ENCODE measurements around the gene CD2BP2. TPM values are rescaled to one million over a fixed set of nuclear protein-coding genes. Genes with fewer than 3 reads are reported as not detected.
"Not testable (repeated sequence)": the region's sequence is repeated elsewhere in the genome, so short reads cannot be mapped to it uniquely, and the experiment has no call there.

The CD2BP2 gene
- 42.7 TPM for polyA plus RNA-seq

DNA sequence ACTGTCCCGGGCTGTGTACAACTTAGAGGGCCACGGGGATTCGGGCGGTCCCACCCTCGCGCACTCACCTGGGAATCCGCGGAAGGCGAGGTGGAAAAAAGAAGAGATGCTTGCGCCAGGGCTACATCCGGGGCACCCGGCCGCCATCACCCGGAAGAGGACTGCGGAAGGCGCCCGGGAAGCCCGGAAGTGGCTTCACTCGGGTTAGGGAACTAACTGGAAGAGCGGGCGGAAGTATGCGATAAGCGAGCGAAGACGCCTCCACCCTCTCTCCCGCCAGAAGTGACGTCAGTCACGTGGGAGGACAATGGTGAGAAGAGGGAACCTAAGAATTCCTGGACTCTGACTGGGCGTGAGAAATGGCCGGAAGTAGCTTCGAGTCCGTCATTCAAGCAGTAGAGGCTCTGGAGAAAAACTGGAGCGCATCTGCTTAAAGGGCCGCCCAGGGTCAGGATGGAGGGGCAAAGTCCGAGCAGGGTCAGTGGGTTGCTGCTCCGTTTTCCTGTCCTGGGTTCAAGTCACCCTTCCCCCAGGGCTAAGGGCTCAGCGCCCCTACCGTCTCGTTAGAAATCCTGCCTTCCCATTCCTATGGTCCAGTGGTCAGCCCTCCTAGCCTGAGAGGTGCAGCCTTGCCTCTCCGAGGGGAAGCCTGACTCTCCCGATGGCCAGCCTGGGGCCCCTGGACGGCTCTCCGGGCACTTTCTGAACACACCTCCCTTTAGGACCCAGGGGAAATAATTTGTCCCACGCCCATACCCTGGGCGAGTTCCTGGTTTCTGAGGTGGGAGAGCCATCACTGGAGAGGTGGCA lies at the start of gene CD2BP2:
TSS of gene CD2BP2 (minus strand) at position 165 of the 810 bp plus-strand sequence. CDS start 627 bp downstream, outside the sequence.
- H3K4me3 Mint-ChIP-seq, result peak within 1 kb of the TSS; percentile 94 to 99 (median 98)
- H3K27me3 Mint-ChIP-seq, result no peaks in the 10 kb centered on the region
- no peaks in the 10 kb centered on the region for H3K9me3 Mint-ChIP-seq
- peaks cover 8% of the 10 kb centered on the region for H3K36me3 Mint-ChIP-seq
- peaks cover 22 to 24% (median 23%) of the 10 kb centered on the region in 3 donors for H3K4me1 Mint-ChIP-seq
- H3K27ac Mint-ChIP-seq, result peak within 1 kb of the TSS; percentile 92 to 99 (median 97)

DNA sequence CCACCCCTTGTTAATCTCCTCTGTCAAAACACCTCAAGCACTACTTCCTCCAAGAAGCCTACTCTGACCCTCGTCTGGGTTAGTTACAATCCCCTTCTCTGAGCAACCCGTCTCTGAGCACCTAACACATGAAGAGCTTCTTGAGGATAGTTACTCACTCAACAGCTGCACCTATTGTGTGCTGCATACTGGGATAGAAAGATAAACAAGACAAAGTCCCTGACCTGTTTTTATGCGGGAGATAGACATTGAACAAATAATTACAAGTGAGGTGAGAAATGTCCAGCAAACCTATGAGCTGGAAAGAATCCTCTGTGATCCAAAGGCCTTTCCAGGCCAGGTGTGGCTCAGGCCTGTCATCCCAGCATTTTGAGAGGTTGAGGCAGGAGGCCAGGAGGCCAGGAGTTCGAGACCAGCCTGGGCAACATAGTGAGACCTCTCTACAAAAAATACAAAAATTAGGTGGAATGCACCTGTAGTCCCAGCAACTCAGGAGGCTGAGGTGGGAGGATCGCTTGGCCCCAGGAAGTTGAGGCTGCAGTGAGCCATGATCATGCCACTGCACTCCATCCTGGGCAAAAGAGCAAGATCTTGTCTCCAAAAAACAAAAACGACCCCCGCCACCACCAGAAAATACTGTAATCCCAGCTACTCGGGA lies 46.8 kb upstream of the CD2BP2 start:
- Mint-ChIP-seq H3K36me3 (peaks cover 7% of the 10 kb centered on the region), H3K9me3 (no peaks in the 10 kb centered on the region), H3K27me3 (peaks cover 8% of the 10 kb centered on the region), H3K4me3 (peak overlapping the region; percentile 25 to 95 (median 84)), H3K27ac (peak overlapping the region in 1 of 3 donors; percentile 53), H3K4me1 (peaks cover 10 to 16% (median 11%) of the 10 kb centered on the region in 3 donors)

DNA sequence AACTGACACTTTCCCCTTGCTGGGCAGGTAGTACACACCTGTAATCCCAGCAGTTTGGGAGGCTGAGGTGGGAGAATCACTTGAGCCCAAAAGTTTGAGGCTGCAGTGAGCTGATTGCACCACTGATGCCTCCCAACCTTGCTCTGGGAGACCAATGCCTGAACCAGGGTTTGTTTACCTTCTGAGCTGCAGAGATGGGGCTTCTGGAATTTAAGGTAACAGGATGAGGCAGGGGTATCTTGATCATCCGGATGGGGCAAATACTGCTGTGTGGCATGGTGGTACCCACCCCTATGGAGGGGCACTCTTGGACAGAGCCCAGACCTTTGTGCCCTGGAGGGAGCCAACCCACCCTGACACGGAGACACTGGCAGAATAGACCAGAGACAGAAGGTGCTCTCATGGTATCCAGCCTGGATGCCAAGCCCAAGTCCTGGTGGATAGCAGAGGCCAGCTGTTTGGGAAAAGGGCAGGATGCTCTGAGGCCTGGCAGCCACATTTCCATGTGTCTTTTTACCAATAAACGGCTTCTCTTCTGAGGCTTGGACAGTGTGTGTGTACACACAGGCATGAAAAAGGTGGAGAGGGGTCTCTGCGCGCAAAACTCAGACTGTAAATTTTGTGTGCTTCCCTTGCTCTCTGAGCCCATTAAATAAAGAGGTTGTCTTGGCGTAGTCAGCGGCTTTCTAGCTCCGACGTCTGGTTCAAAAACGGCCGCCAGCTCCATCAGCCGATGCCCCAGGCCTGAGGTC lies 44.5 kb upstream of the CD2BP2 start:
- Mint-ChIP-seq H3K4me3 (peak overlapping the region; percentile 86 to 95 (median 92)), H3K27me3 (peaks cover 8% of the 10 kb centered on the region), H3K27ac (peak overlapping the region in 2 of 3 donors; percentile 47 to 83), H3K4me1 (peaks cover 16 to 21% (median 18%) of the 10 kb centered on the region in 3 donors), H3K9me3 (no peaks in the 10 kb centered on the region), H3K36me3 (peaks cover 4% of the 10 kb centered on the region)

DNA sequence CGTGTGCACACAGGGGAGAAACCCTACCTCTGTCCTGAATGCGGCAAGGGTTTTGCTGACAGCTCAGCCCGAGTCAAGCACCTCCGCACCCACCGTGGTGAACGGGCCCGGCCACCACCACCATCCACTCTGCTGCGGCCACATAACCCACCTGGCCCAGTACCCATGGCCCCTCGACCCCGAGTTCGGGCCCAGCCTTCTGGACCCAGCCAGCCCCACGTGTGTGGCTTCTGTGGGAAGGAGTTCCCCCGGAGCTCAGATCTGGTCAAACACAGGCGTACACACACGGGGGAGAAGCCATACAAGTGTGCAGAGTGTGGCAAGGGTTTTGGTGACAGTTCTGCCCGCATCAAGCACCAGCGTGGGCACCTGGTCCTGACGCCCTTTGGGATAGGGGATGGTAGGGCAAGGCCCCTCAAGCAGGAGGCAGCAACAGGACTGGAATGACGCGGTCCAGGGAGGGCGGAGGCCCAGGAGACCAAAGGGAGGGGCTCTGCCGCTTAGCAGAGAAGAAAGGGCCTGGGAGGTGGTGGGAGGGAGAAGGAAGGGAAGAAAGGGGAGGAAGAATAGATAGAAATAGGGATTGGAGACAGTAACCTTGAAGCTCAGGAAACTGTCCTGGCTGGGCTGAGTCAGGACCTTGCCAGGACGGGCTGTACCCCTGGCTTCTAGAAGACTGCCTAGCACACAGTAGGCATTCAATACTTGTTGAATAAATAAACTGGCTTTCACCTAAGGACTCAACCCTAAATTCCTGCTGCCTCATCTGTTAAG lies 43.7 kb upstream of the CD2BP2 start:
- Mint-ChIP-seq H3K4me1 (peaks cover 16 to 22% (median 18%) of the 10 kb centered on the region in 3 donors), H3K36me3 (peaks cover 4% of the 10 kb centered on the region), H3K9me3 (no peaks in the 10 kb centered on the region), H3K4me3 (peak overlapping the region in 3 of 4 donors; percentile 66 to 95 (median 72)), H3K27me3 (peaks cover 8% of the 10 kb centered on the region), H3K27ac (no peak overlapping the region)

DNA sequence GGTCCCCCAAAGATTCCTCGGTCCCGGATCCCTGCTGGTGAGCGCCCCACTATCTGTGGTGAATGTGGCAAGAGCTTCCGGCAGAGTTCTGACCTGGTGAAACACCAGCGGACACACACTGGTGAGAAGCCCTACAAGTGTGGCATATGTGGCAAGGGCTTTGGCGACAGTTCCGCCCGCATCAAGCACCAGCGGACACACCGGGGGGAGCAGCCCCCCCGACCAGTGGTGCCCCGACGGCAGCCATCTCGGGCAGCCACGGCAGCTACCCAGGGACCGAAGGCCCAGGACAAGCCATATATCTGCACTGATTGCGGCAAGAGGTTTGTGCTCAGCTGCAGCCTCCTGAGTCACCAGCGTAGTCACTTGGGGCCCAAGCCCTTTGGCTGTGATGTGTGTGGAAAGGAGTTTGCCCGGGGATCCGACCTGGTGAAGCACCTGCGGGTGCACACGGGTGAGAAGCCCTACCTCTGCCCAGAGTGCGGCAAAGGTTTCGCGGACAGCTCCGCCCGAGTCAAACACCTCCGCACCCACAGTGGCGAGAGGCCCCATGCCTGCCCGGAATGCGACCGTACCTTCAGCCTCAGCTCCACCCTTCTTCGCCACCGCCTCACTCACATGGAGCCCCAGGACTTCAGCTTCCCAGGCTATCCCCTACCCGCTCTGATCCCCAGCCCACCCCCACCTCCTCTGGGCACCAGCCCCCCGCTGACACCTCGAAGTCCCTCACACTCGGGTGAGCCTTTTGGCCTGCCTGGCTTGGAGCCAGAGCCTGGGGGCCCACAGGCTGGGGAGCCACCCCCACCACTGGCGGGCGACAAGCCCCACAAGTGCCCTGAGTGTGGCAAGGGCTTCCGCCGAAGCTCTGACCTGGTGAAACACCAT lies 42.9 kb upstream of the CD2BP2 start:
- no peak overlapping the region for H3K27ac Mint-ChIP-seq
- peaks cover 13 to 22% (median 18%) of the 10 kb centered on the region in 3 donors for H3K4me1 Mint-ChIP-seq
- peak overlapping the region in 2 of 4 donors; percentile 26 to 72 for H3K4me3 Mint-ChIP-seq
- H3K27me3 Mint-ChIP-seq, result peaks cover 6% of the 10 kb centered on the region
- H3K36me3 Mint-ChIP-seq, result peaks cover 4% of the 10 kb centered on the region
- H3K9me3 Mint-ChIP-seq, result no peaks in the 10 kb centered on the region

DNA sequence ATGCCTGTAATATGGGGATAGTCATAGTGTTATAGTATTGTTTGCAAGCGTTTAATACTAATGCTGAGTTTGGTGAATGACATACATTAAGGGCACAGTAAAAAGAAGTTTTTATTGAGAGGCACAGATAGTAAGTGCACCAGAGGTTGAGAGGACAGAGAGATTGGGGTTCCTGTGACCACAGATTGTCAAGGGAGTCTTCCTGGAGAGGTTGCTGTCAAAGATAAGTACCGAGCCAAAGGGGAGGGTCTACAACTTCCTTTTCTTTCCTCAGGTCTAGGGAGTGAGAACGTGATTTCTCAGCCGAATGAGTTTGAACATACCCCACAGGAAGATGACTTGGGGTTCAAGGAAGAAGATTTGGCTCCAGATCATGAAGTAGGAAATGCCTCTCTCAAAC lies 41.9 kb upstream of the CD2BP2 start:
- no peaks in the 10 kb centered on the region for H3K9me3 Mint-ChIP-seq
- peak overlapping the region; percentile 21 to 69 (median 56) for H3K4me3 Mint-ChIP-seq
- H3K27ac Mint-ChIP-seq, result peak overlapping the region in 1 of 3 donors; percentile 68
- H3K36me3 Mint-ChIP-seq, result peaks cover 2% of the 10 kb centered on the region
- peaks cover 6% of the 10 kb centered on the region for H3K27me3 Mint-ChIP-seq
- peaks cover 13 to 22% (median 18%) of the 10 kb centered on the region in 3 donors for H3K4me1 Mint-ChIP-seq

DNA sequence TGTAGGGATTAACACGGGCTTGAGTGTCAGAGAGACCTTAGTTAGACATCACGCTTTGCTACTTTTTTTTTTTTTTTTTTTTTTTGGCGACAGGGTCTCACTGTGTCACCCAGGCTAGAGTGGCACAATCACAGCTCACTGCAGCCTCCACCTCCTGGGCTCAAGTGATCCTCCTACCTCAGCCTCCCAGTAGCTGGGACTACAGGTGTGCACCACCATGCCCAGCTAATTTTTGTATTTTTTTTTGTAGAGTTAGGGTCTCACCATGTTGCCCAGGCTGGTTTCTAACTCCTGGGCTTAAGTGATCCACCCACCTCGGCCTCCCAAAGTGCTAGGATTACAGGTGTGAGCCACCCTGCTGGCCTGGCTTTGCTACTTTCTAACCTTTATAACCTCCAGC lies 41.5 kb upstream of the CD2BP2 start:
- not testable (repeated sequence) for H3K9me3 Mint-ChIP-seq, H3K36me3 Mint-ChIP-seq, H3K27me3 Mint-ChIP-seq
- peak overlapping the region; percentile 21 to 97 (median 93) for H3K4me3 Mint-ChIP-seq
- peak overlapping the region in 1 of 3 donors; percentile 68 for H3K27ac Mint-ChIP-seq
- H3K4me1 Mint-ChIP-seq, result peaks cover 13 to 20% (median 15%) of the 10 kb centered on the region in 3 donors

DNA sequence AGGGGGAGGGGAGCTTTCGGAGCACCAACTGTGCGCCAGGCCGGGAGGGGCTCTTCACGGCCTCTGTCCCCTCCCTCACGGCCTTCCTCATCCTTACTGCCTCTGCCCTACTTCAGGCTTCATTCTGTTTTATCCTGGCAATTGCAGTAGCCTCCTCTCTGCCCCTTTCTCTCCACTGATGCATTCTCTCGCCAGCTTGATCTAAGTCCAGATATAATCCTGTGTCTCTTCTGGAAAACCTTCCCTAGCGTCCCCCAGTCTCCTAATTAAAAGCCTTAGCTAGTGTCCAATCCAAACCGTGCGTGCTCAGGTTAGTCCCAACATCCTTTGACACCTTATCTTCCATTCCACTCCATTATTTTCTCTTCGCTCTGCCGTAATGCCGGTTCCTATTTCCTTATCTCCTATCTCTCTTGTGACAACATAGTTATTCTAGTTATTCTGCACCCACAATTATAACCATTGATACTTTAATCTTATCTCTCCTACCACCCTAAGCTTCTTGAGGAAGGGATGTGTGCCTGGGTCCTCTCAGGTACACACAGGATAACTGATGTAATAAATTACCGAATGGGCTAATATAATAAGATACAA lies 41.0 kb upstream of the CD2BP2 start:
- peak overlapping the region in 2 of 3 donors; percentile 46 to 64 for H3K27ac Mint-ChIP-seq

DNA sequence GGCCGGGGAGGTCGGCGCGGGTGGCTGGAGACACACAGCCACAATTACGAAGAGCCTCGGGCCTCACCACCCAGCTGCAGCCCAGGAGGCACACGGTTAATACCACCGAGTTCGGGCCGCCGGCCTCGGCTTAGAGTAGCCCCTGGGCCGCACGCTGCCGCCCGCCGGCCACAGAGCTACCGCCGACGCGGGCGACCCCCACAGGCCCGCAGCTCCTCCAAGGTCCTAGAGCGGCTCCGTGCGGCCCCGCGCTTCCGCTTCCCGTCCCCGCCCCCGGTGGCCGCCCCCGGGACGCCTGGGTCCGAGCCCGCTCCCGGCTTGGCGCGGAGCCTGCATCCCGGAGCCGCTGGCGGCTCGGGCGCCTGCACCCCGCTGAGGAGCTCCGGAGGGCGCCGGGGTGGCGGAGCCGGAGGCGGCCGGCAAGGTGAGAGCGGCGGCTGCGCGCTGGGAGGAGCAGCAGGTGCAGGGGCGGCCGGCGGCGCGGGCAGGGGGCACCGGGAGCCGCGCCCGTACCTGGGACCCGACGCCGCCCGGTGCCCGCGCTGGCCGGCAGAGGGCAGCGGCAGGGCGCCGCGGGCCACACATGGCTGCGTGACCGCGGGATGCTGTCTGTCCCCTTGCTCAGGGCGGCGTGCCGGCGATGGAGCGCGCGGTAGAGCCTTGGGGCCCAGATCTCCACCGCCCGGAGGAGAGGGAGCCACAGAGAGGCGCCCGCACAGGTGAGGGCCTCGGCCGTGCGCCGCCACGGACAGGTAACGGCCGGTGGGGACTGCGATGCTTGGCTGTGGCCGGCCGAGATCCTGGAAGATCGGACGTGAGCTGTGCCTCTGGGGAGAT lies 40.3 kb upstream of the CD2BP2 start, which contains the start of gene ZNF48:
TSS of gene ZNF48 (plus strand) at position 266 of the 837 bp plus-strand sequence. CDS start at position 641, 375 bp downstream.
- peaks cover 10 to 18% (median 12%) of the 10 kb centered on the region in 3 donors for H3K4me1 Mint-ChIP-seq
- no peaks in the 10 kb centered on the region for H3K9me3 Mint-ChIP-seq
- peaks cover 2% of the 10 kb centered on the region for H3K36me3 Mint-ChIP-seq
- peak within 1 kb of the TSS; percentile 64 to 91 (median 89) for H3K27ac Mint-ChIP-seq
- peak within 1 kb of the TSS; percentile 84 to 97 (median 94) for H3K4me3 Mint-ChIP-seq
- H3K27me3 Mint-ChIP-seq, result no peaks in the 10 kb centered on the region

More for the DNA sequence above, 41.0 kb upstream of the CD2BP2 start:
- no peaks in the 10 kb centered on the region for H3K9me3 Mint-ChIP-seq
- H3K4me3 Mint-ChIP-seq, result peak overlapping the region; percentile 82 to 97 (median 93)
- peaks cover 3% of the 10 kb centered on the region for H3K27me3 Mint-ChIP-seq
- H3K4me1 Mint-ChIP-seq, result peaks cover 11 to 18% (median 12%) of the 10 kb centered on the region in 3 donors
- H3K36me3 Mint-ChIP-seq, result peaks cover 2% of the 10 kb centered on the region

DNA sequence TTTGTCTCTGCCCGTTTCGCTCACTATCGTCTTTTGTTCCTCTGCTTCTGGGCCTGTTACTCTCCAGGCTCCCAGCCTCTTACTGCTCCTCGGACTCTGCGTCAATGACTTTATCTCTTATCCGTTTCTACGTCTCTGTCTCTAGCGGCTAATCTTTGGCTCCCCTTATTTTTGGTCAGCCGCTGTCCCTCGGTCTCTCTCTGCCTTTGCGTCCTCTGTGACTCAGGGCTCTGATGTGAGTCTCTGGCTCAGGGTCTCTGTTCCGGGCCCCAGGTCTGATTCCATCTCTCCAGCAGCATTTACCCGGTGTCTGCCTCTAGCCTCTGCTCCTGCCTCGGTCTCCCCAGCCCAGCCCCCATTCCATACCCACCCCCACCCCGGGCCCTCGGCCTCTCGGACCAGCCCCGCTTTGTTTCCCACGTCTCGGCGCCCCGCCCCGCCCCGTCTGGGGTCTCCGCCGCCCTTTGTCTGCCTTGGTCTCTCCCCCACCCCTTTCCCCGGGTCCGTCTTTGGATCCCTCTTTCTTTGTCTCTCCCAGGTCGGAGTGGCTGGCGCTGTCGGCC lies 39.6 kb upstream of the CD2BP2 start:
- Mint-ChIP-seq H3K36me3 (peaks cover 2% of the 10 kb centered on the region), H3K27ac (peak overlapping the region in 2 of 3 donors; percentile 89 to 91), H3K9me3 (no peaks in the 10 kb centered on the region)

DNA sequence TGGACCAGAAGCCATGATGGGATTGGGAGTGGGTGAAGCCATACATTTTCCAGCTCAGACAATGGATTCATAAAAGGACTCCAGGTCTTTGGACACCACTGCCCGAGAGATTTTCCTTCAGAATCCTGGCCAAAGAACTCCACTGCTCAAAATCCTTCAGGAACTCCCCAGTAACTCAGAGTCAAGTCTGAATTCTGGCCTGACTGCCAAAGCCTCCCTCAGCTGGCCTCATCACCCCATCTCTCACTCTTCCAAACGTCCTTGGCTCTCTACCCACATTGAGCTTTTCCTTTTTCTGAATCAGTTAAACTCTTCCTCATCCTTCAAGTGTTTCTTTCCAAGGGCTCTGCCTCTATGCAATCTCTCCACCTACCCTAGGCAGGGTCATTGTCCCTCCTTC lies 28.4 kb upstream of the CD2BP2 start:
- Mint-ChIP-seq H3K27ac (peak overlapping the region in 2 of 3 donors; percentile 90 to 95), H3K4me1 (peaks cover 20 to 28% (median 20%) of the 10 kb centered on the region in 3 donors), H3K27me3 (no peaks in the 10 kb centered on the region), H3K4me3 (peak overlapping the region; percentile 38 to 96 (median 82)), H3K9me3 (no peaks in the 10 kb centered on the region), H3K36me3 (peaks cover 3% of the 10 kb centered on the region)

More for the DNA sequence above, 39.6 kb upstream of the CD2BP2 start:
- H3K4me3 Mint-ChIP-seq, result peak overlapping the region; percentile 53 to 94 (median 87)
- H3K27me3 Mint-ChIP-seq, result no peaks in the 10 kb centered on the region
- peaks cover 7 to 14% (median 8%) of the 10 kb centered on the region in 3 donors for H3K4me1 Mint-ChIP-seq
